Ovary (tissue), 9 donors: ENCODE measurements around the gene NCMAP. TPM values are rescaled to one million over a fixed set of nuclear protein-coding genes. Genes with fewer than 3 reads are reported as not detected.

Experiments used
- DNase-seq, 5 donors: peaks; one replicate each; pipeline ENCODE4 v3.0.0-alpha.2; 2019 to 2020
- H3K27ac ChIP-seq, 2 donors: fragments of 200-600 bp; one replicate each; pipeline versions ENCODE4 v1.5.1 to v1.8.0; 2019 to 2022
- H3K27me3 ChIP-seq: fragments of 200-600 bp; one replicate; pipeline ENCODE4 v1.8.0; 2022
- H3K36me3 ChIP-seq: fragments of 200-600 bp; sonication (generic); one replicate; pipeline ENCODE4 v1.5.1; 2019
- H3K4me1 ChIP-seq: one replicate; pipeline ENCODE4 v1.8.1; 2013; ENCODE audit warnings: mild to moderate bottlenecking, moderate library complexity; ENCODE audit not compliant: insufficient read depth
- H3K4me3 ChIP-seq: fragments of 200-600 bp; sonication (generic); one replicate; pipeline ENCODE4 v1.5.1; 2017
- H3K9me3 ChIP-seq, 2 donors: fragments of 200-600 bp in 1 of 2; sonication (generic) in 1 of 2; one replicate each; pipeline versions ENCODE4 v1.5.1 to v1.8.1; 2013 to 2019; ENCODE audit warnings: mild to moderate bottlenecking in 1 of 2, moderate library complexity in 1 of 2
- CTCF ChIP-seq, 3 donors: fragments of 450-650 bp in 2 of 3; fragments of 200-600 bp in 1 of 3; IDR thresholded peaks; one replicate each; pipeline versions ENCODE4 v1.5.1 to v1.8.0; 2016 to 2022; ENCODE audit warnings: antibody characterized with exemption in 3 of 3, mild to moderate bottlenecking in 1 of 3
- EP300 ChIP-seq: sonication (generic); formaldehyde crosslinking; IDR thresholded peaks from one replicate; pipeline ENCODE4 v1.6.1; 2017; ENCODE audit warnings: antibody characterized with exemption
- POLR2A ChIP-seq: fragments of 450-650 bp; IDR thresholded peaks from one replicate; pipeline ENCODE4 v1.6.1; 2017; ENCODE audit warnings: antibody characterized with exemption, mild to moderate bottlenecking, moderate library complexity
- WGBS, 3 donors: extraction: QIAGEN DNeasy Blood & Tissue Kit in 1 of 3; methylation state at CpG; one replicate each; pipeline versions ENCODE4 v1.1.5 to v1.1.7; 2013 to 2017; 5-methylcytosine and 5-hydroxymethylcytosine counted together
- intact Hi-C, 4 donors: fragments of 100-400 bp; cut with DNase I; formaldehyde crosslinking; loops; one replicate each; pipeline versions ENCODE4 v1.11.0 to v1.15.1; 2022 to 2023
- polyA plus RNA-seq, 2 donors: library from polyadenylated mRNA; stranded (reverse); fragments of 200-250 nt in 1 of 2; fragments of 350-450 nt in 1 of 2; fragmentation: Illumina TruSeq in 1 of 2; extraction: RNeasy Lipid Tissue Mini Kit (QIAGEN cat#74804) in 1 of 2; gene quantifications; one replicate each; pipeline ENCODE4 v1.2.3, GENCODE V29; 2013 to 2014
- total RNA-seq, 7 donors: library from RNA; depleted of rRNA in 2 of 7; stranded (reverse); fragments of >200 nt in 2 of 7; fragmentation: NEBNext Ultra II Directional in 3 of 7; extraction: Animal tissue kit (Norgen Biotek cat#: 25700) in 3 of 7; gene quantifications; one replicate each; pipeline versions ENCODE4 v1.1.0 to v1.2.4, GENCODE V29; 2016 to 2023
- donor health status: DM: no; HTN: no; CAD: no; lungs with moderate emphysema.
- donor health status: DM: no; HTN: no; CAD: no.
- donor health status: Bipolar disorder and iron deficiency.
- donor health status: DM: yes; HTN: yes; CAD: no.
- donor health status: DM: no; HTN: no; CAD: no.
- donor health status: DM: yes; HTN: yes; CAD: no.

The NCMAP gene
- total and polyA plus RNA-seq, 9 donors, result 0.01 to 0.83 (median 0.40) TPM; not detected in 2

GRCh38 chr1:24641646-24642151, 85.8 kb downstream of the NCMAP start:
- intact Hi-C loops, result loop anchor here in 1 of 4 donors (5.0 kb wide), 1 partner anchor 106 kb away; the partner anchor contains the start of gene CLIC4
- Histone ChIP-seq H3K4me3 (peak overlapping the region; percentile 74), H3K27me3 (no peaks in the 10 kb centered on the region), H3K4me1 (peaks cover 6% of the 10 kb centered on the region), H3K27ac (peak overlapping the region; percentile 96 to 97), H3K36me3 (no peaks in the 10 kb centered on the region), H3K9me3 (no peaks in the 10 kb centered on the region)
- DNase-seq, result peak; percentile 56 to 69 (median 66)
- TF ChIP-seq CTCF (IDR thresholded peaks at IDR 0.05) (no peak), POLR2A (no peak), EP300 (no peak)
- 7 to 12% (median 9%) methylated on average over 24 of the region's 24 CpGs for WGBS, 3 donors

GRCh38 chr1:24642481-24643362, 86.8 kb downstream of the NCMAP start, which contains the start of gene SRRM1:
Gene SRRM1, plus strand, starts transcription at chr1:24643302. Its CDS starts 25 bp downstream, at chr1:24643327.
- WGBS, 3 donors, result 0% methylated on average over 71 to 95 of the region's 95 CpGs
- intact Hi-C loops, result loop anchor here in 1 of 4 donors (5.0 kb wide), 1 partner anchor 105 kb away; the partner anchor contains the start of gene CLIC4
- H3K9me3 ChIP-seq, result no peaks in the 10 kb centered on the region
- peak; percentile 99 for TF ChIP-seq POLR2A
- TF ChIP-seq EP300, result peak; percentile 88
- TF ChIP-seq CTCF (IDR thresholded peaks at IDR 0.05), result peak in 2 of 3 donors; percentile 14 to 29
- peak; percentile 98 to 99 (median 99) for DNase-seq
- H3K4me3 ChIP-seq, result peak within 1 kb of the TSS; percentile 94
- H3K4me1 ChIP-seq, result peaks cover 6% of the 10 kb centered on the region
- H3K27me3 ChIP-seq, result no peaks in the 10 kb centered on the region
- peak within 1 kb of the TSS; percentile 96 to 97 for H3K27ac ChIP-seq
- H3K36me3 ChIP-seq, result no peaks in the 10 kb centered on the region

GRCh38 chr1:24643363-24644099, 87.6 kb downstream of the NCMAP start:
- Histone ChIP-seq H3K27ac (peak overlapping the region; percentile 58 to 73), H3K27me3 (no peaks in the 10 kb centered on the region), H3K4me3 (peak overlapping the region; percentile 94), H3K9me3 (no peaks in the 10 kb centered on the region), H3K36me3 (no peaks in the 10 kb centered on the region), H3K4me1 (peaks cover 6% of the 10 kb centered on the region)
- no peak for TF ChIP-seq CTCF (IDR thresholded peaks at IDR 0.05)
- peak; percentile 40 for TF ChIP-seq POLR2A
- intact Hi-C loops, result loop anchor here in 1 of 4 donors (5.0 kb wide), 1 partner anchor 104 kb away; the partner anchor contains the start of gene CLIC4
- 0% methylated on average over 36 to 53 of the region's 53 CpGs for WGBS, 3 donors
- DNase-seq, result no peak

- Histone ChIP-seq H3K9me3 (no peaks in the 10 kb centered on the region), H3K4me3 (peak overlapping the region; percentile 94), H3K4me1 (peaks cover 6% of the 10 kb centered on the region), H3K36me3 (no peaks in the 10 kb centered on the region), H3K27ac (peak overlapping the region in 1 of 2 donors; percentile 58), H3K27me3 (no peaks in the 10 kb centered on the region)
- 0 to 1% (median 1%) methylated on average over 9 of the region's 9 CpGs for WGBS, 3 donors
- intact Hi-C loops, result loop anchor here in 1 of 4 donors (5.0 kb wide), 1 partner anchor 103 kb away; the partner anchor contains the start of gene CLIC4
- no peak for TF ChIP-seq CTCF (IDR thresholded peaks at IDR 0.05)
- TF ChIP-seq EP300, result no peak
- no peak for TF ChIP-seq POLR2A
- no peak for DNase-seq
These were observed 88.2 kb downstream of the NCMAP start for GRCh38 chr1:24644100-24644384.
